IMR-90 (cell line): Measurements from ENCODE around the gene LIN52. TPM values are rescaled to one million over a fixed set of nuclear protein-coding genes. Genes with fewer than 3 reads are reported as not detected.

Source experiments
- ATAC-seq: fragments of 200-7000 bp; cut with Tn5 transposase; 2 replicates; pipeline ENCODE4 v1.9.1; 2020; ENCODE audit warnings: low read depth, mild to moderate bottlenecking, moderate library complexity
- Bru-seq: library from RNA; stranded (reverse); fragments of 400-500 nt; gene quantifications from one replicate; lab custom pipeline; 2021; lab: Mats Ljungman, UMichigan
- BruChase-seq, 2 experiments: library from RNA; stranded (reverse); fragments of 400-500 nt; gene quantifications; one replicate each; lab custom pipeline; 2021; lab: Mats Ljungman, UMichigan
- BruUV-seq: library from RNA; stranded (reverse); fragments of 400-500 nt; replicated peaks from 2 replicates; lab custom pipeline; 2021; lab: Mats Ljungman, UMichigan
- CTCF ChIA-PET: fragments of 300-600 bp; formaldehyde crosslinking; extraction: SDS; loops from one replicate; lab custom pipeline; 2021; ENCODE audit warnings: antibody characterized with exemption; lab: Yijun Ruan, JAX
- POLR2A ChIA-PET: fragments of 300-600 bp; sonication (Branson Sonifier 250); formaldehyde crosslinking; loops from one replicate; lab custom pipeline; 2022; ENCODE audit warnings: antibody characterized with exemption; ENCODE audit not compliant: unreplicated experiment; lab: Charles Lee
- DNase-seq: peaks from one replicate; pipeline ENCODE4 v3.0.0; 2013
- H2AFZ ChIP-seq: replicated peaks from 2 replicates; pipeline ENCODE3; 2013; ENCODE audit warnings: low read length, mild to moderate bottlenecking; ENCODE audit not compliant: poor library complexity
- H2AK5ac ChIP-seq: 2 replicates; pipeline ENCODE4 v1.6.1; 2013; ENCODE audit warnings: low read depth, low read length, inconsistent platforms
- H2AK9ac ChIP-seq: replicated peaks from 2 replicates; pipeline ENCODE3; 2013; ENCODE audit warnings: mild to moderate bottlenecking, low read depth, low read length, moderate library complexity; ENCODE audit not compliant: poor library complexity
- H2BK120ac ChIP-seq: 2 replicates; pipeline ENCODE4 v1.6.1; 2013; ENCODE audit warnings: low read depth, low read length, inconsistent platforms
- H2BK15ac ChIP-seq: 3 replicates; pipeline ENCODE4 v1.6.1; 2013; ENCODE audit warnings: low read depth, low read length, inconsistent platforms
- H2BK20ac ChIP-seq: 2 replicates; pipeline ENCODE4 v1.6.1; 2013; ENCODE audit warnings: low read depth, mild to moderate bottlenecking, inconsistent platforms, low read length, moderate library complexity
- H2BK5ac ChIP-seq: 2 replicates; pipeline ENCODE4 v1.6.1; 2013; ENCODE audit warnings: mild to moderate bottlenecking, low read depth, low read length, inconsistent platforms; ENCODE audit not compliant: poor library complexity, severe bottlenecking
- H3K14ac ChIP-seq: replicated peaks from 2 replicates; pipeline ENCODE4 v1.6.1; 2013; ENCODE audit warnings: low read depth, low read length, inconsistent platforms
- H3K18ac ChIP-seq: 2 replicates; pipeline ENCODE4 v1.6.1; 2013; ENCODE audit warnings: low read depth, low read length, control low read depth
- H3K23ac ChIP-seq: 2 replicates; pipeline ENCODE4 v1.6.1; 2013; ENCODE audit warnings: low read depth, low read length, inconsistent platforms
- H3K27ac ChIP-seq: 2 replicates; pipeline ENCODE4 v1.5.1; 2013; ENCODE audit warnings: mild to moderate bottlenecking, control low read depth, low read length; ENCODE audit not compliant: insufficient read depth
- H3K27me3 ChIP-seq: 2 replicates; pipeline ENCODE4 v1.6.1; 2013; ENCODE audit warnings: low read length; ENCODE audit not compliant: control insufficient read depth, insufficient read depth
- H3K36me3 ChIP-seq: 2 replicates; pipeline ENCODE4 v1.6.1; 2013; ENCODE audit warnings: low read length, mixed read lengths; ENCODE audit not compliant: control insufficient read depth, insufficient read depth
- H3K4ac ChIP-seq: 2 replicates; pipeline ENCODE4 v1.6.1; 2013; ENCODE audit warnings: low read depth, low read length, inconsistent platforms
- H3K4me1 ChIP-seq: 2 replicates; pipeline ENCODE4 v1.6.1; 2013; ENCODE audit warnings: low read length, mixed read lengths; ENCODE audit not compliant: control insufficient read depth, insufficient read depth
- H3K4me2 ChIP-seq: 2 replicates; pipeline ENCODE4 v1.6.1; 2013; ENCODE audit warnings: low read depth, mild to moderate bottlenecking, control low read depth, low read length, moderate library complexity
- H3K4me3 ChIP-seq: 2 replicates; pipeline ENCODE4 v1.5.1; 2013; ENCODE audit warnings: low read depth, mild to moderate bottlenecking, control low read depth, low read length, moderate library complexity; ENCODE audit not compliant: insufficient read depth
- H3K56ac ChIP-seq: 2 replicates; pipeline ENCODE4 v1.6.1; 2013; ENCODE audit warnings: low read length, inconsistent platforms; ENCODE audit not compliant: insufficient read depth; ENCODE audit errors: extremely low read depth
- H3K79me1 ChIP-seq, 2 experiments: 2 replicates each; pipeline ENCODE4 v1.6.1; 2013; ENCODE audit warnings: low read length in 2 of 2, inconsistent platforms in 1 of 2, low read depth in 1 of 2
- H3K9ac ChIP-seq: 2 replicates; pipeline ENCODE4 v1.6.1; 2013; ENCODE audit warnings: low read depth, low read length, control low read depth
- H3K9me1 ChIP-seq: 2 replicates; pipeline ENCODE4 v1.6.1; 2013; ENCODE audit warnings: low read length, inconsistent platforms; ENCODE audit not compliant: insufficient read depth
- H3K9me3 ChIP-seq: 2 replicates; pipeline ENCODE4 v1.6.1; 2013; ENCODE audit warnings: low read length; ENCODE audit not compliant: control insufficient read depth, insufficient read depth
- H4K20me1 ChIP-seq: 2 replicates; pipeline ENCODE4 v1.6.1; 2013; ENCODE audit warnings: low read length, inconsistent platforms; ENCODE audit not compliant: insufficient read depth
- H4K5ac ChIP-seq: 2 replicates; pipeline ENCODE4 v1.6.1; 2013; ENCODE audit warnings: mild to moderate bottlenecking, low read depth, low read length, control low read depth
- H4K8ac ChIP-seq, 2 experiments: 2 replicates each; pipeline ENCODE4 v1.6.1; 2013; ENCODE audit warnings: low read depth in 2 of 2, low read length in 2 of 2, control low read depth in 1 of 2, inconsistent platforms in 1 of 2
- H4K91ac ChIP-seq: 2 replicates; pipeline ENCODE4 v1.6.1; 2013; ENCODE audit warnings: low read depth, low read length, inconsistent platforms; ENCODE audit not compliant: insufficient read depth
- CEBPB ChIP-seq: IDR thresholded peaks from 2 replicates; pipeline ENCODE4 v1.6.1; 2012; ENCODE audit warnings: low read depth, low read length, improper control_type of control experiment
- CHD1 ChIP-seq: IDR thresholded peaks from 2 replicates; pipeline ENCODE4 v1.6.1; 2012; ENCODE audit warnings: low read depth, low read length, improper control_type of control experiment
- CTCF ChIP-seq: conservative IDR thresholded peaks from 2 replicates; pipeline ENCODE4 v1.5.1; 2012; ENCODE audit warnings: mild to moderate bottlenecking, low read depth, low read length, improper control_type of control experiment
- ELK1 ChIP-seq: fragments of 150-350 bp; IDR thresholded peaks from 2 replicates; pipeline ENCODE4 v1.6.1; 2016; ENCODE audit warnings: low read depth, mild to moderate bottlenecking, low read length, moderate library complexity, borderline replicate concordance
- FOS ChIP-seq: fragments of 150-350 bp; IDR thresholded peaks from 2 replicates; pipeline ENCODE4 v1.6.1; 2016; ENCODE audit warnings: low read depth, low read length
- MAFK ChIP-seq: IDR thresholded peaks from 2 replicates; pipeline ENCODE4 v1.6.1; 2012; ENCODE audit warnings: low read depth, low read length, improper control_type of control experiment
- MXI1 ChIP-seq: IDR thresholded peaks from 2 replicates; pipeline ENCODE4 v1.6.1; 2012; ENCODE audit warnings: low read depth, mild to moderate bottlenecking, low read length, moderate library complexity, borderline replicate concordance
- NFE2L2 ChIP-seq: fragments of 150-350 bp; IDR thresholded peaks from 2 replicates; pipeline ENCODE4 v1.6.1; 2016; ENCODE audit warnings: low read depth, mild to moderate bottlenecking, low read length
- RAD21 ChIP-seq: IDR thresholded peaks from 2 replicates; pipeline ENCODE4 v1.6.1; 2012; ENCODE audit warnings: low read length, improper control_type of control experiment
- RCOR1 ChIP-seq: IDR thresholded peaks from 2 replicates; pipeline ENCODE4 v1.6.1; 2012; ENCODE audit warnings: mild to moderate bottlenecking, low read length, improper control_type of control experiment; ENCODE audit not compliant: insufficient replicate concordance
- RFX5 ChIP-seq: IDR thresholded peaks from 2 replicates; pipeline ENCODE4 v1.8.0; 2012; ENCODE audit warnings: low read depth, mild to moderate bottlenecking, low read length, moderate library complexity
- SMC3 ChIP-seq: fragments of 150-350 bp; IDR thresholded peaks from 2 replicates; pipeline ENCODE4 v1.6.1; 2016; ENCODE audit warnings: low read depth, mild to moderate bottlenecking, antibody characterized with exemption, low read length, moderate library complexity
- WGBS, 2 experiments: methylation state at CpG; one replicate each; pipeline versions ENCODE4 v1.1.5 to v1.1.7; 2013; ENCODE audit warnings: missing lambda C conversion rate in 2 of 2; ENCODE audit not compliant: insufficient read length in 1 of 2; ENCODE audit errors: extremely low coverage in 2 of 2; 5-methylcytosine and 5-hydroxymethylcytosine counted together
- dilution Hi-C: fragments of 300-500 bp; cut with HindIII; formaldehyde crosslinking; loops from one replicate; pipeline ENCODE4 v1.14.3; 2018; ENCODE audit warnings: low sequenced_read_pairs; ENCODE audit not compliant: unreplicated experiment
- in situ Hi-C: fragments of 300-500 bp; cut with MboI; formaldehyde crosslinking; loops from 3 replicates; pipeline ENCODE4 v1.14.3; 2019; ENCODE audit warnings: low sequenced_read_pairs, inconsistent platforms, mixed read lengths
- intact Hi-C: fragments of 100-400 bp; cut with micrococcal nuclease; formaldehyde crosslinking; loops from 2 replicates; pipeline ENCODE4 v1.10.0; 2022
- long read RNA-seq: library from polyadenylated mRNA; unstranded; transcript quantifications from one replicate; pipeline ENCODE4 v2.0.0, GENCODE V29; 2021; ENCODE audit not compliant: unreplicated experiment
- polyA plus RNA-seq, 3 experiments: library from polyadenylated mRNA; depleted of rRNA; stranded (reverse); fragments of >200 nt; gene quantifications; 2 replicates each; pipeline ENCODE4 v1.2.3, GENCODE V29; 2012; ENCODE audit warnings: low replicate concordance in 1 of 3
- total RNA-seq: library from RNA; depleted of rRNA; stranded (reverse); fragments of >200 nt; gene quantifications from 2 replicates; pipeline ENCODE4 v1.2.3, GENCODE V29; 2012; rRNA removed

Gene LIN52
- 8.3 and 11.5 TPM in 2 replicates for total RNA-seq
- polyA plus RNA-seq (2012; rRNA removed), result 5.5 and 6.1 TPM in 2 replicates
- 2.1 and 2.8 TPM in 2 replicates for polyA plus RNA-seq (2012; cell fraction: cytosol; rRNA removed)
- polyA plus RNA-seq (2012; cell fraction: nucleus; rRNA removed; ENCODE audit: low replicate concordance), result 1.2 and 4.3 TPM in 2 replicates
- percentile 66 among the genes with signal in this experiment for Bru-seq, nascent RNA
- BruChase-seq, experiment 1, labeled RNA remaining after a 6-hour chase, result percentile 77 among the genes with signal in this experiment
- percentile 65 among the genes with signal in this experiment for BruChase-seq, experiment 2, labeled RNA remaining after a 2-hour chase
- long read RNA-seq, transcript LIN52-205 (6 exons, 2,776 nt), result major isoform, 10 of 23 reads
- long read RNA-seq, partial matches to known transcripts, result 4 of 23 reads
- long read RNA-seq, other reads (novel, unspliced or antisense), result 7 of 23 reads

- peak within 1 kb of the TSS; percentile 96 for H3K4me2 ChIP-seq
- peak within 1 kb of the TSS; percentile 58 for H3K9ac ChIP-seq
- DNase-seq (peak; percentile 100), ATAC-seq (peak; percentile 94)
- no peaks in the 10 kb centered on the region for H3K9me3 ChIP-seq
- H3K4me1 ChIP-seq, result peaks cover 2% of the 10 kb centered on the region
- no peaks in the 10 kb centered on the region for H3K27me3 ChIP-seq
- peak within 1 kb of the TSS; percentile 73 for H3K4me3 ChIP-seq
- H2AK9ac ChIP-seq, result peak within 1 kb of the TSS; percentile 94
- peak within 1 kb of the TSS; percentile 41; the same call in 1 of the 2 replicates for H3K14ac ChIP-seq
- peak within 1 kb of the TSS; percentile 70 for H3K23ac ChIP-seq
- H3K27ac ChIP-seq, result peak within 1 kb of the TSS; percentile 48
- H3K36me3 ChIP-seq, result no peaks in the 10 kb centered on the region
- peak within 1 kb of the TSS; percentile 21 for H4K91ac ChIP-seq
- ChIA-PET CTCF (no interaction called here), POLR2A (no interaction called here)
- BruUV-seq, result no TSS peak
- peak within 1 kb of the TSS; percentile 6 for H2BK5ac ChIP-seq
- H2AK5ac ChIP-seq, result peak within 1 kb of the TSS; percentile 48
- in situ Hi-C loops, result no loop called here
- no peaks in the 10 kb centered on the region for H3K9me1 ChIP-seq
- H4K20me1 ChIP-seq, result no peaks in the 10 kb centered on the region
- WGBS, 2 experiments, result 1% methylated on average over 12 of the region's 46 CpGs; no CpG with 5 or more reads in 1 of the 2 experiments
- peak within 1 kb of the TSS; percentile 99 for H2AFZ ChIP-seq
- dilution Hi-C loops, result no loop called here
- no peak within 1 kb of the TSS for H3K18ac ChIP-seq
- intact Hi-C loops, result no loop called here
- H4K8ac ChIP-seq, result peak within 1 kb of the TSS; percentile 42 to 86
- H3K79me1 ChIP-seq, result peaks cover 11 to 35% of the 10 kb centered on the region in 2 experiments
- peak within 1 kb of the TSS; percentile 9; the same call in 1 of the 2 replicates for H2BK120ac ChIP-seq
- no peak within 1 kb of the TSS for H2BK15ac ChIP-seq
- H2BK20ac ChIP-seq, result no peak within 1 kb of the TSS
- H3K56ac ChIP-seq, result peak within 1 kb of the TSS; percentile 74
- peak within 1 kb of the TSS; percentile 61 for H3K4ac ChIP-seq
- H4K5ac ChIP-seq, result peak within 1 kb of the TSS; percentile 14; the same call in 1 of the 2 replicates
- no peak for TF ChIP-seq CHD1
- TF ChIP-seq NFE2L2, result no peak
- no peak for TF ChIP-seq CEBPB
- no peak for TF ChIP-seq CTCF
- no peak for TF ChIP-seq MAFK
- peak; percentile 58; the same call in 1 of the 2 replicates for TF ChIP-seq MXI1
- TF ChIP-seq RFX5, result peak; percentile 63; the same call in 1 of the 2 replicates
- no peak for TF ChIP-seq RCOR1
- TF ChIP-seq SMC3, result no peak
- 0 out of 2 replicates have a peak, but pooled peaks have one; percentile 4 for TF ChIP-seq RAD21
- peak; percentile 6; the same call in 1 of the 2 replicates for TF ChIP-seq FOS
- TF ChIP-seq ELK1, result no peak
Observed at GRCh38 chr14:74084277-74085046, at the start of gene LIN52, which contains the start of gene ALDH6A1. Gene LIN52 (plus strand): TSS chr14:74084956. CDS start chr14:74084975, 19 bp downstream. Gene ALDH6A1 (minus strand): TSS chr14:74084453. CDS start chr14:74084394, 59 bp downstream.
